GM12878 (cell line): Measurements from ENCODE around the gene PLEKHD1. TPM values are rescaled to one million over a fixed set of nuclear protein-coding genes. Genes with fewer than 3 reads are reported as not detected.

Experiments used
- ATAC-seq: fragments of 200-7000 bp; cut with Tn5 transposase; 3 replicates; pipeline ENCODE4 v1.9.1; 2020; ENCODE audit warnings: mild to moderate bottlenecking, moderate library complexity
- BruUV-seq: library from RNA; stranded (reverse); fragments of 400-500 nt; replicated peaks from 2 replicates; lab custom pipeline; 2021; lab: Mats Ljungman, UMichigan
- CTCF ChIA-PET: fragments of 300-600 bp; sonication (Branson Sonifier 250); formaldehyde crosslinking; extraction: SDS; loops from one replicate; lab custom pipeline; 2021; ENCODE audit warnings: inconsistent platforms; lab: Yijun Ruan, JAX
- POLR2A ChIA-PET: fragments of 350-600 bp; formaldehyde crosslinking; extraction: SDS; loops from one replicate; lab custom pipeline; 2021; ENCODE audit warnings: inconsistent platforms; lab: Charles Lee
- RAD21 ChIA-PET: fragments of 300-600 bp; sonication (Branson Sonifier 250); formaldehyde crosslinking; loops from one replicate; lab custom pipeline; 2023; ENCODE audit warnings: antibody characterized with exemption; ENCODE audit not compliant: unreplicated experiment; lab: Charles Lee
- SMC1A ChIA-PET: fragments of 300-600 bp; sonication (Branson Sonifier 250); formaldehyde crosslinking; loops from one replicate; lab custom pipeline; 2023; ENCODE audit not compliant: unreplicated experiment, uncharacterized antibody; lab: Charles Lee
- DNase-seq: peaks from one replicate; pipeline ENCODE4 v3.0.0-alpha.2; 2011; ENCODE audit warnings: low read depth, low spot score
- FAIRE-seq: peaks from 3 replicates; lab custom pipeline; 2011; peaks lifted over from hg19 to GRCh38; lab: Jason Lieb, UNC
- H2AFZ ChIP-seq: 2 replicates; pipeline ENCODE4 v1.6.0; 2011; ENCODE audit warnings: low read depth, low read length, control low read depth; ENCODE audit not compliant: control insufficient read depth
- H3K27ac ChIP-seq: 2 replicates; pipeline ENCODE4 v1.5.1; 2011; ENCODE audit warnings: control low read depth; ENCODE audit not compliant: control insufficient read depth, insufficient read depth
- H3K27me3 ChIP-seq, 2 experiments: replicated peaks in 1 of 2; 2 replicates each; pipeline versions ENCODE4 v1.6.0 to v1.6.1; 2011; ENCODE audit warnings: low read length in 1 of 2; ENCODE audit not compliant: control insufficient read depth in 2 of 2, insufficient read depth in 2 of 2
- H3K36me3 ChIP-seq, 2 experiments: 2 replicates each; pipeline ENCODE4 v1.5.1; 2011; ENCODE audit warnings: low read length in 1 of 2; ENCODE audit not compliant: control insufficient read depth in 2 of 2, insufficient read depth in 2 of 2
- H3K4me1 ChIP-seq: 2 replicates; pipeline ENCODE4 v1.6.1; 2011; ENCODE audit warnings: mild to moderate bottlenecking, low read length, moderate library complexity, mixed read lengths; ENCODE audit not compliant: control insufficient read depth, insufficient read depth
- H3K4me2 ChIP-seq: 2 replicates; pipeline ENCODE4 v1.6.0; 2011; ENCODE audit warnings: control low read depth; ENCODE audit not compliant: control insufficient read depth, insufficient read depth
- H3K4me3 ChIP-seq: fragments of 200-600 bp; sonication (generic); 2 replicates; pipeline ENCODE4 v1.5.1; 2016
- H3K79me2 ChIP-seq: 2 replicates; pipeline ENCODE4 v1.6.0; 2011; ENCODE audit warnings: low read length; ENCODE audit not compliant: control insufficient read depth, insufficient read depth
- H3K9ac ChIP-seq: 2 replicates; pipeline ENCODE4 v1.8.0; 2011; ENCODE audit warnings: low read length, control low read depth, mixed read lengths; ENCODE audit not compliant: control insufficient read depth, insufficient read depth
- H3K9me3 ChIP-seq: replicated peaks from 3 replicates; pipeline ENCODE4 v1.5.1; 2011; ENCODE audit warnings: mild to moderate bottlenecking, low read length; ENCODE audit not compliant: control insufficient read depth, insufficient read depth
- H4K20me1 ChIP-seq: 2 replicates; pipeline ENCODE4 v1.6.0; 2011; ENCODE audit not compliant: control insufficient read depth, insufficient read depth
- BACH1 ChIP-seq: fragments of 450-650 bp; IDR thresholded peaks from 2 replicates; pipeline ENCODE4 v1.6.1; 2017; ENCODE audit warnings: mild to moderate bottlenecking, borderline replicate concordance
- BRCA1 ChIP-seq: IDR thresholded peaks from 2 replicates; pipeline ENCODE4 v1.6.1; 2011; ENCODE audit warnings: low read depth, low read length, improper control_type of control experiment
- E2F4 ChIP-seq: IDR thresholded peaks from 2 replicates; pipeline ENCODE4 v1.6.1; 2012; ENCODE audit warnings: low read depth, low read length, improper control_type of control experiment
- KLF5 ChIP-seq: fragments of 450-650 bp; IDR thresholded peaks from 2 replicates; pipeline ENCODE4 v1.6.1; 2014; ENCODE audit warnings: mild to moderate bottlenecking; ENCODE audit not compliant: partially characterized antibody
- MEF2A ChIP-seq: IDR thresholded peaks from 2 replicates; pipeline ENCODE4 v1.6.1; 2011; ENCODE audit warnings: low read depth, mild to moderate bottlenecking, low read length, moderate library complexity; ENCODE audit not compliant: insufficient read depth
- MXI1 ChIP-seq: fragments of 150-350 bp; IDR thresholded peaks from 2 replicates; pipeline ENCODE4 v1.6.1; 2011; ENCODE audit warnings: low read depth, mild to moderate bottlenecking, inconsistent platforms, low read length, improper control_type of control experiment
- NR2C1 ChIP-seq: fragments of 450-650 bp; IDR thresholded peaks from 2 replicates; pipeline ENCODE4 v1.6.1; 2017; ENCODE audit warnings: antibody characterized with exemption, mild to moderate bottlenecking, moderate library complexity
- RFX5 ChIP-seq: IDR thresholded peaks from 2 replicates; pipeline ENCODE4 v1.6.1; 2011; ENCODE audit warnings: low read depth, low read length, improper control_type of control experiment
- SPI1 ChIP-seq: IDR thresholded peaks from 2 replicates; pipeline ENCODE4 v1.6.1; 2011; ENCODE audit warnings: low read depth, mild to moderate bottlenecking, low read length, moderate library complexity, borderline replicate concordance; ENCODE audit not compliant: insufficient read depth
- SREBF2 ChIP-seq: IDR thresholded peaks from 2 replicates; pipeline ENCODE4 v1.6.1; 2012; ENCODE audit warnings: mild to moderate bottlenecking, low read length
- ZNF217 ChIP-seq: fragments of 450-650 bp; IDR thresholded peaks from 2 replicates; pipeline ENCODE4 v1.6.1; 2017; ENCODE audit warnings: antibody characterized with exemption, mild to moderate bottlenecking
- ZNF24 ChIP-seq: fragments of 450-650 bp; IDR thresholded peaks from 2 replicates; pipeline ENCODE4 v1.6.1; 2017; ENCODE audit warnings: antibody characterized with exemption, mild to moderate bottlenecking
- WGBS: methylation state at CpG from one replicate; pipeline ENCODE4 v1.1.6; 2016; ENCODE audit warnings: low lambda C conversion rate; ENCODE audit not compliant: insufficient replicate concordance, insufficient coverage; ENCODE audit errors: missing lambda C conversion rate; 5-methylcytosine and 5-hydroxymethylcytosine counted together
- in situ Hi-C: fragments of 300-500 bp; cut with MboI; formaldehyde crosslinking; loops from 9 replicates; pipeline ENCODE4 v1.14.3; 2018; ENCODE audit warnings: mixed read lengths
- intact Hi-C: fragments of 100-400 bp; cut with micrococcal nuclease; formaldehyde crosslinking; loops from one replicate; pipeline ENCODE4 v1.14.2; 2022; ENCODE audit not compliant: unreplicated experiment
- polyA plus RNA-seq, 11 experiments: library from polyadenylated mRNA; depleted of rRNA in 4 of 11; unstranded in 6 of 11; stranded (reverse) in 5 of 11; fragments of >200 nt; fragmentation: Nextera tagmentation in 4 of 11; fragmentation: Illumina TruSeq in 1 of 11; extraction: Ambion mirVana in 4 of 11; extraction: Trizol in 1 of 11; gene quantifications; 1 replicate in 1 of 11; 2 replicates in 10 of 11; pipeline versions ENCODE4 v1.2.1 to v1.2.3, GENCODE V29; 2011 to 2016; ENCODE audit warnings: inconsistent platforms in 2 of 11, missing spikeins in 2 of 11, low read depth in 1 of 11
- total RNA-seq, 4 experiments: library from RNA; depleted of rRNA in 3 of 4; stranded (reverse); fragments of >200 nt in 3 of 4; fragmentation: Illumina TruSeq in 1 of 4; extraction: Trizol in 1 of 4; gene quantifications; 2 replicates each; pipeline versions ENCODE4 v1.2.1 to v1.2.3, GENCODE V29; 2013 to 2021
- TF ChIP-seq, protein P1 (sequence below): IDR thresholded peaks from 2 replicates; pipeline ENCODE4 v1.6.1; 2012; ENCODE audit warnings: low read length, inconsistent platforms

The PLEKHD1 gene
- total and polyA plus RNA-seq, 10 of the 15 experiments (the other 5 are each of a cell fraction or from before 2014, with no cell fraction given), result 0.01 to 0.08 (median 0.04) TPM; not detected in 6

GRCh38 chr14:69500096-69500495 is 15.6 kb downstream of the PLEKHD1 start:
- H3K79me2 ChIP-seq, result no peaks in the 10 kb centered on the region
- CTCF ChIA-PET, result no interaction called here
- TF ChIP-seq SREBF2 (no peak), E2F4 (no peak), BACH1 (no peak), SPI1 (no peak), KLF5 (no peak), BRCA1 (no peak), ZNF217 (no peak), ZNF24 (no peak), NR2C1 (no peak), RFX5 (no peak), MXI1 (no peak), MEF2A (no peak)
- TF ChIP-seq, protein P1, sequence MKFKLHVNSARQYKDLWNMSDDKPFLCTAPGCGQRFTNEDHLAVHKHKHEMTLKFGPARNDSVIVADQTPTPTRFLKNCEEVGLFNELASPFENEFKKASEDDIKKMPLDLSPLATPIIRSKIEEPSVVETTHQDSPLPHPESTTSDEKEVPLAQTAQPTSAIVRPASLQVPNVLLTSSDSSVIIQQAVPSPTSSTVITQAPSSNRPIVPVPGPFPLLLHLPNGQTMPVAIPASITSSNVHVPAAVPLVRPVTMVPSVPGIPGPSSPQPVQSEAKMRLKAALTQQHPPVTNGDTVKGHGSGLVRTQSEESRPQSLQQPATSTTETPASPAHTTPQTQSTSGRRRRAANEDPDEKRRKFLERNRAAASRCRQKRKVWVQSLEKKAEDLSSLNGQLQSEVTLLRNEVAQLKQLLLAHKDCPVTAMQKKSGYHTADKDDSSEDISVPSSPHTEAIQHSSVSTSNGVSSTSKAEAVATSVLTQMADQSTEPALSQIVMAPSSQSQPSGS, result no peak
- in situ Hi-C loops (no loop called here), intact Hi-C loops (no loop called here)
- H3K36me3 ChIP-seq, result no peaks in the 10 kb centered on the region
- no peaks in the 10 kb centered on the region for H3K4me1 ChIP-seq
- no peak overlapping the region for H3K4me2 ChIP-seq
- H3K4me3 ChIP-seq, result no peak overlapping the region
- H3K9ac ChIP-seq, result no peak overlapping the region
- H2AFZ ChIP-seq, result no peak overlapping the region
- DNase-seq, result no peak
- H3K27me3 ChIP-seq, result no peaks in the 10 kb centered on the region; a peak in 1 of 4 replicates
- WGBS, result 28% methylated on average over 5 of the region's 5 CpGs
- POLR2A ChIA-PET, result interaction anchor here (0.5 kb wide), 1 partner anchor 630 kb away, joined by 4 read pairs; no protein-coding TSS in a partner anchor
- ATAC-seq, result no peak
- no peaks in the 10 kb centered on the region for H4K20me1 ChIP-seq
- FAIRE-seq, result no peak
- no peak overlapping the region for H3K27ac ChIP-seq
- SMC1A ChIA-PET, result no interaction called here
- RAD21 ChIA-PET, result no interaction called here
- H3K9me3 ChIP-seq, result no peaks in the 10 kb centered on the region
- BruUV-seq, result no TSS peak
